Measurements from ENCODE around the gene APOA4. TPM values are rescaled to one million over a fixed set of nuclear protein-coding genes. Genes with fewer than 3 reads are reported as not detected.

The APOA4 gene
- total RNA-seq: not detected in 2 replicates

DNA sequence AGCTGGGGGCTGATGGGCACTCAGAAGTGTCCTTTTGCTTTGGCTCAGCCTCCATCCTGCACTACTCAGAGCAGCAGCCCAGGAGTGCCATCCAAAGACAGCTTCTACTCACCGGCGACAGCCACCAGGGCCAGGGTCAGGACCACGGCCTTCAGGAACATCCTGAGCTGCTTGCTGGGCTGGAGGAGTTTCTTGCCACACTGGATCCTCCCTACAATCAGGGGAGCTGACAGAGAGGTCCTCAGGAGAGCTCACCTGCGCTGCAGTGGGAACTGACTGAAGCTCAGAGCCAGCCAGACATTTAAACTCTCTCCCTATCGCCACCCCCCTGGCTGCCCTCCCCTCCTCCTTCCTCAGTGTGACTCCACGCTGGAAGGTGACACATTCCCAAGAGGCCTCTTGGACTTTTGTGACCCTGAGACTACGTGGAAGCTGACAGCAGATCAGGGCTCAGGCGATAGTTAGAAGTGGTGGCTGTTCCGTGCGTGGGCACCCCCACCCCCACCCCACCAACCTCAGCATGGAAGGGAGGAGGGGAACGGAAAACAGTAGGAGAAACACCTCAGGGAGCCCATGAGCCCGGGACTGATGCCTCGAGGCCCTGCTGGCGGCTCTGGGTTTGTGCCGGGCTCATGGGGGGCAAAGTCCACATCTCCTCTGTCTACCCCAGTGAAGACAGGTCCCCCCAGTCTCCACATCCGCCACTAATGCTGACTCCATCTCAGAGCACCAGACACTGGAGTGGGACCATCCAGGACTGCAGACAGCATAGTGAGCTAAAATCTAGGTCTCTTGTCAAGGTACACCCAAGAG lies at the start of gene APOA4:
Gene APOA4 (minus strand): TSS at position 274 of the 813 bp plus-strand sequence. CDS start 113 bp downstream, at position 161.

DNA sequence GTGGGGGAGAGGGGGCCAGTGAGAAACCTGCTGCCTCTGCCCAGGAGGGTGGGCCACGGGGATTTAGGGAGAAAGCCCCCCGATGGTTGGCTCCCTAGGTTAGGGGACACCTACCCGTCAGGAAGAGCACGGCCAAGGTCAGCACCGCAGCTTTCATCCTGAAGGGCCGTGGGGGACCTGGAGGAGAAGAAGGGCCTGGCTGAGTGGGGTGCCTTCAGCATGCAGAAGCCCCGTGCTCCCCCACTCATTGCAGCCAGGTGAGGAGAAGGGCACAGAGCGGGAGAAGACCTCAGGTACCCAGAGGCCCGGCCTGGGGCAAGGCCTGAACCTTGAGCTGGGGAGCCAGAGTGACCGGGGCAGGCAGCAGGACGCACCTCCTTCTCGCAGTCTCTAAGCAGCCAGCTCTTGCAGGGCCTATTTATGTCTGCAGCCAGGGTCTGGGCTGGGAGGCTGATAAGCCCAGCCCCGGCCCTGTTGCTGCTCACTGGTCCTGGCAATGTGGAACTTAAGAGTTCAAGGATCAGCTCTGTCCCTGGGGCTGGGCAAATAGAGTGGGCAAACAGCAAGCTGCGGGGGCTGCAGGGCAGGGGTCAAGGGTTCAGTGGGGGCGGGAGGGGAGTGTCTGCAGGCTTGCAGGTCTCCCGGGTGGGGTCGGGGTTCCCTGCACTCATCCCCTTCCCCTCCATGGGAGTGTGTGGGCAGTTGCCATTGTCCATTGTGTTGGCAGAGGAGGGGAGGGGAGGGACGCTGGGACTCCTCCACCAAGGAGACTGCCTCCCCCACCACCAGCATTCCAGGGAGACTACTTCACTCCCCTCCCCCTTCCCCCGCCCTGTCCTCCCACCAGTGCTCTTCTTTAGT lies 14.4 kb upstream of the APOA4 start, which contains the start of gene APOA1:
Gene APOA1 (minus strand): TSS at position 392 of the 861 bp plus-strand sequence. CDS start 235 bp downstream, at position 157.

DNA sequence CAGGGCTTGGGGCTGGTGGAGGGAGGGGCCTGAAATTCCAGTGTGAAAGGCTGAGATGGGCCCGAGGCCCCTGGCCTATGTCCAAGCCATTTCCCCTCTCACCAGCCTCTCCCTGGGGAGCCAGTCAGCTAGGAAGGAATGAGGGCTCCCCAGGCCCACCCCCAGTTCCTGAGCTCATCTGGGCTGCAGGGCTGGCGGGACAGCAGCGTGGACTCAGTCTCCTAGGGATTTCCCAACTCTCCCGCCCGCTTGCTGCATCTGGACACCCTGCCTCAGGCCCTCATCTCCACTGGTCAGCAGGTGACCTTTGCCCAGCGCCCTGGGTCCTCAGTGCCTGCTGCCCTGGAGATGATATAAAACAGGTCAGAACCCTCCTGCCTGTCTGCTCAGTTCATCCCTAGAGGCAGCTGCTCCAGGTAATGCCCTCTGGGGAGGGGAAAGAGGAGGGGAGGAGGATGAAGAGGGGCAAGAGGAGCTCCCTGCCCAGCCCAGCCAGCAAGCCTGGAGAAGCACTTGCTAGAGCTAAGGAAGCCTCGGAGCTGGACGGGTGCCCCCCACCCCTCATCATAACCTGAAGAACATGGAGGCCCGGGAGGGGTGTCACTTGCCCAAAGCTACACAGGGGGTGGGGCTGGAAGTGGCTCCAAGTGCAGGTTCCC lies 6.5 kb upstream of the APOA4 start, which contains the start of gene APOC3:
Gene APOC3 (plus strand): TSS at position 383 of the 659 bp plus-strand sequence. CDS start 676 bp downstream, outside the sequence.

DNA sequence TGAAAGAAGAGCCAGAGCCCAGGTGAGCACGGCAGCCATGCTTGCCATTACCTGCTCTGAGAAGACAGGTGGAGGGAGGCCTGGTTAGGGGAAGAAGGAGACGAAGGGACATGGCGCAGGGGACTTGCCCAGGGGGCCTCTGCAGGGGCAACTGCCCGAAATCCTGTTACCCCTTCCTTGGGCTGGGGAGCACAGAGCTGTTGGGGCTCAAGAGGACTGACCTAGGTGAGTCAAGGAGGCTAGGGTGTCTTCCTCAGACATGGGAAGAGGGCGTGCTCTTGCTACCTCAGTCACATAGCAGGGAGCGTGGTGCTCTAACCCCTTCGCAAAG lies 31.3 kb downstream of the APOA4 start, which contains the start of gene APOA5:
Gene APOA5 (minus strand): TSS at position 67 of the 331 bp plus-strand sequence. CDS start 19 bp downstream, at position 48.

DNA sequence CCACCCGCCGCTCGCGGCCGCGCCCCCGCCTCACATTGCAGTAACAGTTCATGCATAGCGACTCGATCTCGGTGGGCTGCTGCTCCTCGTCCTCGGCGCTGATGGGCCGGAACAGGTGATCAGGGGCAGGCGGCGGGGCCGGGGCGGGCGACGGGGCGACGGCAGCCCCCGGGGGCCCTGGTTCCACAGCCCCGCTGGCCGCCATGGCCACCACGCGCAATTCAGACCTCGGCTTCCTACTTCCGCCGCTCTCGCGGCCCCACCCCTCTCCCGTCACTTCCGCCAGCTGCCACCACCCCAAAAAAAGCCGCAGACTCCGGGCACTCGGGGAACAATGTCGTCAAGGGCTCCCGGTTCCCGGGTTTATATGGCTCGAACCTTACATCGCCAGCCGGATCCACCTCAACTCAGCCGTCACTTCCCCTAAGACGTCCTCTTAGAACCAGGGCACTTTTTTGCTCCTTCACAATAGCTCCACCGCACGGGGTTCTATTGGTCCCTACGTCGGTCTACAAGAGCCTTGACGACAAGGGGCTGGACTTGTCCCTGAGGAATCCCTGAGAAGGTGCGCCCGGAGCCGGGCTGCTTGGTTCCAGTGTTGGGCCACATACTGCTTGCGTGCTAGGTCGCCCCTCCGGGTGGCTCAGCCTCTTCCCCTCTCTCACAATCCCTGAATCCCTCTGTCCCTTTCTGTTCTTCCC lies 35.2 kb downstream of the APOA4 start, which contains the start of gene ZPR1:
Gene ZPR1 (minus strand): TSS at position 238 of the 701 bp plus-strand sequence. CDS start 33 bp downstream, at position 205.

DNA sequence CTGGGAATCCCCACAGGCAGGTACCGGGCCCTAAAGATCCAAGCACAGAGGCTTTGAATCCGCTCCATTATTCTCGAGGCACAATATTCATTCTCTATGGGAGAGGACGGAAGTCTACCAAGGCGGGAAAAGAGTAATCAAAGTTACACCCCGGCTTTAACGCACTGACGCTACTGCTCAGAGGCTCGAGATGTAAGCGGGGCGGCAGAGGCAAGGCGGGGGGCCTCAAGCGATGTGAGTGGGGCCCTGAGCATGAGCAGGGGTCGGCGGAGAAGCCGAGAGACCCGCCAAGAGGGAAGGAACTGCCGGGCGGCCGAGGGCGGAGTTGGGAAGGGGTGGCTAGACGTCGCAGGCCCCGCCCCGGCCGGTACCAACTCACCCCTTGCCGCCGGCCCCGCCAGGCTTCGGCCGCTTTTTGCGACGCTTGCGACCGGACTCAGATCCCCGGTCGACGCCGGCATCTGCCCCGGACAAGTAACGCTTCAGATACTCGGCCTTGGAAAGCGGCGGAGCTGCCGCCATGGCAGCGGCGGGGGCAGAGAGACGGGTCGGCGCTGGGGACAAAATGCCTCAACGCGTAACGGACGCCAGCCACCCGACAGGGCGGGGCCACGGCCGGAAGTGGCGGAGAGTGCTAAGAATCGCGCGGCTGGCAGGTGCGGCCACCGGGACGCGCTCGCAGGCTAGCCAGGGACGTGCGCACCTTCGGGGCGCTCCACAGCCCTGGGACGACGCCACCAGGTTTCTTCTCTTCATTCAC lies 50.5 kb downstream of the APOA4 start, which contains the start of gene BUD13:
Gene BUD13 (minus strand): TSS at position 545 of the 760 bp plus-strand sequence. CDS start 23 bp downstream, at position 522.

Other genes with a start within 250 kb of the APOA4 start
- 13.8 and 14.1 TPM in 2 replicates for gene BUD13, start 50.3 kb downstream of the APOA4 start, total RNA-seq
- 29.0 and 35.5 TPM in 2 replicates for gene ZPR1, start 35.3 kb downstream of the APOA4 start, total RNA-seq
- gene APOA5, start 31.4 kb downstream of the APOA4 start, total RNA-seq: 0.12 TPM in 1 of 2 replicates, not detected in the other
- not detected in 2 replicates for gene APOC3, start 6.6 kb upstream of the APOA4 start, total RNA-seq
- 0.32 TPM in 1 of 2 replicates, not detected in the other for gene APOA1, start 14.3 kb upstream of the APOA4 start, total RNA-seq

All from hair follicle dermal papilla cell (primary cell).